GM08714 (cell line): ENCODE measurements around the gene SCYL1.
A peak's percentile ranks its signal among the peaks of the same experiment; 100 is the strongest.

Source experiments
- H3K4me3 ChIP-seq: fragments of 200-500 bp; sonication (Bioruptor generic); 2 replicates; pipeline ENCODE4 v1.5.1; 2014; ENCODE audit warnings: mild to moderate bottlenecking, low read length, inconsistent platforms
- ZNF274 ChIP-seq: IDR thresholded peaks from 2 replicates; pipeline ENCODE4 v1.6.1; 2012; ENCODE audit warnings: mild to moderate bottlenecking, low read depth, low read length

The SCYL1 gene

GRCh38 chr11:65529475-65530156, 4.7 kb downstream of the SCYL1 start:
- no peak overlapping the region for H3K4me3 ChIP-seq
- TF ChIP-seq ZNF274, result no peak

- TF ChIP-seq ZNF274, result no peak
- H3K4me3 ChIP-seq, result no peak overlapping the region
Observed at GRCh38 chr11:65530157-65530496, 5.2 kb downstream of the SCYL1 start.

- H3K4me3 ChIP-seq, result no peak overlapping the region
- no peak for TF ChIP-seq ZNF274
Observed at GRCh38 chr11:65532388-65533064, 7.6 kb downstream of the SCYL1 start.

- no peak for TF ChIP-seq ZNF274
- H3K4me3 ChIP-seq, result no peak overlapping the region
Observed at GRCh38 chr11:65535102-65535501, 10.2 kb downstream of the SCYL1 start.

- TF ChIP-seq ZNF274, result no peak
- H3K4me3 ChIP-seq, result no peak overlapping the region
Observed at GRCh38 chr11:65536412-65537295, 11.8 kb downstream of the SCYL1 start.

- TF ChIP-seq ZNF274, result no peak
- no peak overlapping the region for H3K4me3 ChIP-seq
Observed at GRCh38 chr11:65537296-65537597, 12.4 kb downstream of the SCYL1 start.

- H3K4me3 ChIP-seq, result no peak overlapping the region
- no peak for TF ChIP-seq ZNF274
Observed at GRCh38 chr11:65537620-65538231, 12.8 kb downstream of the SCYL1 start.

- no peak overlapping the region for H3K4me3 ChIP-seq
- TF ChIP-seq ZNF274, result no peak
Observed at GRCh38 chr11:65538232-65538914, 13.5 kb downstream of the SCYL1 start.

- H3K4me3 ChIP-seq, result peak overlapping the region; percentile 63; the same call in 1 of the 2 replicates
- no peak for TF ChIP-seq ZNF274
Observed at GRCh38 chr11:65538915-65539743, 14.2 kb downstream of the SCYL1 start.

- TF ChIP-seq ZNF274, result no peak
Observed at GRCh38 chr11:65539744-65540289, 14.9 kb downstream of the SCYL1 start.

GRCh38 chr11:65540290-65541092, 15.6 kb downstream of the SCYL1 start:
- H3K4me3 ChIP-seq, result peak overlapping the region; percentile 63; the same call in 1 of the 2 replicates
- TF ChIP-seq ZNF274, result no peak

More at GRCh38 chr11:65539744-65540289, 14.9 kb downstream of the SCYL1 start:
- peak overlapping the region; percentile 63; the same call in 1 of the 2 replicates for H3K4me3 ChIP-seq

- no peak for TF ChIP-seq ZNF274
- H3K4me3 ChIP-seq, result peak overlapping the region; percentile 63; the same call in 1 of the 2 replicates
Observed at GRCh38 chr11:65541093-65541982, 16.5 kb downstream of the SCYL1 start.
